GM12873 (cell line): ENCODE measurements around the gene CCL15.

Experiments
- TF ChIP-seq, protein P1 (sequence below): IDR thresholded peaks from 2 replicates; pipeline ENCODE4 v1.5.1; 2012; ENCODE audit warnings: low read depth, mild to moderate bottlenecking, moderate library complexity, low read length, control low read depth; ENCODE audit not compliant: insufficient read depth; ENCODE audit errors: missing control alignments

Gene CCL15

GRCh38 chr17:36001110-36001771 lies at the start of gene CCL15:
Gene CCL15, minus strand, starts transcription at chr17:36001553. Its CDS starts 61 bp downstream, at chr17:36001492.
- TF ChIP-seq, protein P1, sequence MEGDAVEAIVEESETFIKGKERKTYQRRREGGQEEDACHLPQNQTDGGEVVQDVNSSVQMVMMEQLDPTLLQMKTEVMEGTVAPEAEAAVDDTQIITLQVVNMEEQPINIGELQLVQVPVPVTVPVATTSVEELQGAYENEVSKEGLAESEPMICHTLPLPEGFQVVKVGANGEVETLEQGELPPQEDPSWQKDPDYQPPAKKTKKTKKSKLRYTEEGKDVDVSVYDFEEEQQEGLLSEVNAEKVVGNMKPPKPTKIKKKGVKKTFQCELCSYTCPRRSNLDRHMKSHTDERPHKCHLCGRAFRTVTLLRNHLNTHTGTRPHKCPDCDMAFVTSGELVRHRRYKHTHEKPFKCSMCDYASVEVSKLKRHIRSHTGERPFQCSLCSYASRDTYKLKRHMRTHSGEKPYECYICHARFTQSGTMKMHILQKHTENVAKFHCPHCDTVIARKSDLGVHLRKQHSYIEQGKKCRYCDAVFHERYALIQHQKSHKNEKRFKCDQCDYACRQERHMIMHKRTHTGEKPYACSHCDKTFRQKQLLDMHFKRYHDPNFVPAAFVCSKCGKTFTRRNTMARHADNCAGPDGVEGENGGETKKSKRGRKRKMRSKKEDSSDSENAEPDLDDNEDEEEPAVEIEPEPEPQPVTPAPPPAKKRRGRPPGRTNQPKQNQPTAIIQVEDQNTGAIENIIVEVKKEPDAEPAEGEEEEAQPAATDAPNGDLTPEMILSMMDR: no peak

DNA sequence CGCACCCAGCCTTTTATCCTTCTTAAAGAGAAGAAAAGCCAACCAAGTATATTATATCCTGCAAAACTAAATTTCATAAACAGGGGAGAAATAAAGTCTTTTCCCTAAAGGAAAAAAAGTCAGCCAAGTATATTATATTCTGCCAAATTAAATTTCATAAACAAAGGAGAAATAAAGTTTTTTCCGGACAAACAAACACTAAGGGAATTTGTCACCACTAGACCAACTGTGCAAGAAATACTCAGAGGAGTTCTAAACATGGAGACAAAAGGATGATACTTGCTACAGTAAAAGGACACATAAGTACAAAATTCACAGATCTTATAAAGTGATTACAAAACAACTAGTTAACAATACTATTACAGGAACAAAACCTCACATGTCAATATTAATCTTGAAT lies 48.3 kb upstream of the CCL15 start:
- TF ChIP-seq, protein P1: no peak

DNA sequence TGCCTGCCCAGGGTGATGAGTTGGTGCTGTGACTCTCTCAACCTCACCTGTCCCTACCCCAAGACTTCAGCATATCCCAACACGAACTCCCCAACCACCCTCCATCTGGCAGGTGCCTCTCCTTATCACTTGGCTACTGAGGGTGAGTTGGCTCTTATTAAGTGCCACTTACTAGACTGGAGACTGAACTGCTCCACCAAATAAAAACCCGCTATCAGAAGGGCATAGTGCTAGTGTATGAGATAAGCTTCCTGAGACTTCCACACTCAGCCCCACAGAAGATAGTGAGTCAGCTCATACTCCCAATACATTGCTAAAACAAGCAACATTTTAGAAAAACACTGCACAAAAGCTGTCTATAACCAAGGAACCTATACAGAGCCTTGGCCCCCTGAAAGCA lies 46.7 kb upstream of the CCL15 start:
- TF ChIP-seq, protein P1: no peak

DNA sequence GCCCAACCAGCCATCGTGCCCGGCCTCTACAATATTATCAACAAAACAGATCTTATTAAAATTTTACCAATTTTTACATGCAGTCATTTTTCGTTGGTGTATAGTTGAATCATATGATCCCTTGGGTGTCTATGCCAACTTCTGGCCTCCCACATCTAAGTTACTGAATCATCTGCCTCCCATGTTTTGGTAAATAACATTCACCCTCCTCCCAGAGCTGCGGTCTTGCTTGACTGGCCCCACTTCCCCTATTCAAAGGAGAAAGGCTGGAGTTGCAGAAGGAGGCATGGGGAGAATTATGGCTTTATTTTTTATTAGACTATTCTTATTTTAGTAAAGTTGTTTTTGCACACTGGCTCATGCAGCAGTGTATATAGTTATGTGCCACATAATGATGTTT lies 34.9 kb upstream of the CCL15 start:
- TF ChIP-seq, protein P1: no peak

DNA sequence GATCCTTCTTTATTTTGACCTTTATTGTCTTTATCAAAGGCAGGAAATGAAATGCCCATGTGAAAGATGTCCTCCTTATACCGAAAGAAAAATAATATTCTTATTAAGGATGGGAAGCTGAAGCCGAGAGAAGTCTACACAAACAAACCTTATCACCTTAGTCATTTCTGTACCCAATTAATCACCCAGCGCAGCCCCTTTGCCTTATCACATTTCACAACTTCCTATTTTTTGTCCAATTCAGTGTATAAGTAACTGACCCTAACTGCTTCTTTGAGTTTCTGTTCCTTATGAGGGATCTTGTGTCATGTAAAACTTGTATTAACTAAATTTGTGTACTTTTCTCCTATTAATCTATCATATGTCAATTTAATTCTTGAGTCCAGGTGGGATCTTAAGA lies 32.8 kb upstream of the CCL15 start:
- TF ChIP-seq, protein P1: no peak

DNA sequence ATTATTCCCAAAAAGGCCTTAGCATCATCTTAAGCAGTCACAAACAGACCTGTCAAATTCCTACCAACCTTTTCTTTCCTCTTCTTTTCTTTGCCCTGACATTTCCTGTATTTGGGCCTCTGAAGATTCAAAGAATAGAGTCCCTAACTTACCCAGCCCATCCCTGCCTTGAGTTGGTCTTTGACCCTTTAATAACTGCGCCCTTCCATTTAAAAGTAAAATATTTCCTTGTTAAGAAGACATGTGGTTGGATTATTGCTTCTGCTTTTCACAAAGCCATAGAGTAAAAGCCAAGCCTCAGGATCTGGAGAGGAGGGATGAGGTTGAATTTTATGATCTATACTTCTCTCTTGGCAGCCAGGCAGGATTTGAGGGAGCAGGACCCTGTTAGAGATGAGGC lies 29.6 kb upstream of the CCL15 start:
- TF ChIP-seq, protein P1: no peak

- TF ChIP-seq, protein P1: no peak
Measured at GRCh38 chr17:36027761-36028160, 26.4 kb upstream of the CCL15 start.
